ENCODE data around the gene ZNF562.

ZNF562 gene

DNA sequence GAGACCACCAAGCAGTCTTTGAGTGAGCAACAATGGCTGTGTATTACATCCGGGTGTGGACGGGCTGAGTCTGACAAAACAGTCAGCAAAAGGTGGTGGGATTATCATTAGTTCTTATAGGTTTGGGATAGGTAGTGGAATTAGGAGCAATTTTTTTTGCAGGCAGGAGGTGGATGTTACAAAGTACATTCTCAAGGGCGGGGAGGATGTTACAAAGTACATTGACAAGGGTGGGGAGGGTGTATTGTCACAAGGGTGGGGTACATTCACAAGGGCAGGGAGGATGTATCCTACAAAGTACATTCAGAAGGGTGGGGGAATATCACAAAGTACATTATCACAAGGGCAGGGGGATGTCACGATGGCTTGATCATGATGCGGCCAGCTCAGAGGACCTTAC is 38.9 kb downstream of the ZNF562 start:
- Histone ChIP-seq H3K9ac (ENCODE audit: low read length) (no peak overlapping the region), H3K36me3 (ENCODE audit: control insufficient read depth, insufficient read depth, low read length) (no peaks in the 10 kb centered on the region), H3K9me3 (ENCODE audit: control insufficient read depth, low read length) (no peaks in the 10 kb centered on the region), H3K4me3 (ENCODE audit: low read length) (no peak overlapping the region), H3K4me1 (ENCODE audit: control insufficient read depth, insufficient read depth, low read length) (no peaks in the 10 kb centered on the region), H3K27me3 (ENCODE audit: control insufficient read depth, insufficient read depth, low read length) (no peaks in the 10 kb centered on the region)

DNA sequence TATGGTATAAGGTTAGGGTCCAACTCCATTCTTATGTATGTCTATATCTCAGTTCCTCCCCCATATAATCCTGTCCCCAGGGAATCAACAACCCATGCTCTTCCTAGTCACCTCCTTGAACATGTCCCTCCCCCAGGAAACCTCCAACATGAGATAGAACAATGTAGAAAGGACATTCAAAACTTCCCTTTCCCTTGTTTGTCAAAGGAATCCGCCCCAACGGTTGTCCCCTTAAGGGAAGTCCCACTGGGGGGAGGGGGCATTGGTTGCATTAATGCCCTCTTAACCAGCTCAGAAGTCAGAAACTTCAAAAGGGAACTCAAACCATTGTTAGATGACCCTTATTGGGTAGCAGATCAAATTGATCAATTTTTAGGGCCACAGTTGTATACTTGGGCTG is 47.0 kb downstream of the ZNF562 start:
- H3K9ac ChIP-seq (ENCODE audit: low read length), result no peak overlapping the region
- H3K27me3 ChIP-seq (ENCODE audit: control insufficient read depth, insufficient read depth, low read length), result no peaks in the 10 kb centered on the region
- no peaks in the 10 kb centered on the region for H3K9me3 ChIP-seq (ENCODE audit: control insufficient read depth, low read length)
- H3K4me1 ChIP-seq (ENCODE audit: control insufficient read depth, insufficient read depth, low read length), result no peaks in the 10 kb centered on the region
- H3K4me3 ChIP-seq (ENCODE audit: low read length), result no peak overlapping the region
- H3K36me3 ChIP-seq (ENCODE audit: control insufficient read depth, insufficient read depth, low read length), result no peaks in the 10 kb centered on the region

DNA sequence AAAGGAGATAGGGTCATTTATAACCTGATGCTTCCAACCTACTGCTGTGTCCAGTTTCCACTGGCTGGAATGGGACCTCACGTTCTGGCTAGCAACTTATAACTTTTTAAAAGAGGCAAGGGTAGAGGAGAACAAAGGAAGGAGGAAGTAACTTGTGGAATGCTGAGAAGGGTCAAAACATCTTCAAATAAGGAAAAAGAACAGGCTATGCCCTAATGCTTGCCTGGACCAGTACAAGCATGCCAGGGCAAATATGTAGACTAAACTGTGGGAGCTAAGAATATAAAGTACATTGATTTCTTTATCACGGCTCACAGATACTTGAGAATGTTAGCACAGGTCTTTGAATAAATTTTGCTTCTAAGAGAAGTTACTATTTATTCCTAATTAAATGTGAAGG is 52.4 kb downstream of the ZNF562 start:
- Histone ChIP-seq H3K27me3 (ENCODE audit: control insufficient read depth, insufficient read depth, low read length) (no peaks in the 10 kb centered on the region), H3K9me3 (ENCODE audit: control insufficient read depth, low read length) (no peaks in the 10 kb centered on the region), H3K36me3 (ENCODE audit: control insufficient read depth, insufficient read depth, low read length) (peaks cover 8% of the 10 kb centered on the region), H3K4me3 (ENCODE audit: low read length) (no peak overlapping the region), H3K9ac (ENCODE audit: low read length) (no peak overlapping the region), H3K4me1 (ENCODE audit: control insufficient read depth, insufficient read depth, low read length) (peaks cover 15% of the 10 kb centered on the region)

DNA sequence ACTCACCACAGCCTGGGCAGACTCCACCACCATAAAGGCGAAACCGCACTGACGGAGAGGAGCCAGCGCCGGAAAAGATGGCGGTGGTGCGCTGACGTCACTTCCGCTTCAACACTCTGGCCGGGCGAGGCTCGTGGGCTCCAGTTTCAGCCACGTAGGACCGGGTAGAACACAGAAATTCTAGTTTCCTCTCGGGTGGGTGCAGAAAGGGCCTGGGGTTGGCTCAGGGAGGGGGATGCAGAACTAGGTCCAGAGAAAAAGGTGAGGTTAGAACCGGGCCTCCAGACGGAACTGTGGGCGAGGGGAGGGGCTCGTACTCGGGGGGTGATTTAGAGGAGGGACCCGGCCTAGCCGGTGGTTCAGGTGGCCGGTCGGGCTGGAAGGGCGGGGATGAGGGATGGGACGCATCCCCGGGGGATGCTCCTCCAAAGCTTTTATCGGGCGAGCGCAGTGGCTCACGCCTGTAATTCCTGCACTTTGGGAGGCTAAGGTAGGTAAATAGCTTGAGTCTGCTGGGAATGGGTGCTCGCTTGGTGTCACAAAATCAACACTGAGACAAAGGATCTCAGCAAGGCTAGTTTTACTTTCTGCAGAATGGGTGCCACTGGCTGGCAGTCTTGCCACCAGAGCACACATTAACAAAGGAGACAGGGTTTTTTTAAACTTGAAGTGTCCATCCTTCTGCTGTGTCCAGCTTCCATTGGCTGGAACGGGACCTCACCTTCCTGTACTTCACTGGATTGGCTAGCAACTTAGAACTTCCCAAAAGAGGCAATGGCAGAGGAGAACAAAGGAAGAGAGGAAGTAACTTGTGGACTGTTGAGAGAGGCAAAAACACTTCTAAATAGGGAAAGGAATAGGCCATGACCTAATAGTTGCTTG is 53.5 kb downstream of the ZNF562 start, which contains the start of gene ZNF561:
TSS of gene ZNF561 (minus strand) at position 77 of the 882 bp plus-strand sequence. CDS start 1,776 bp downstream, outside the sequence.
- H3K4me1 ChIP-seq (ENCODE audit: control insufficient read depth, insufficient read depth, low read length), result peaks cover 15% of the 10 kb centered on the region

DNA sequence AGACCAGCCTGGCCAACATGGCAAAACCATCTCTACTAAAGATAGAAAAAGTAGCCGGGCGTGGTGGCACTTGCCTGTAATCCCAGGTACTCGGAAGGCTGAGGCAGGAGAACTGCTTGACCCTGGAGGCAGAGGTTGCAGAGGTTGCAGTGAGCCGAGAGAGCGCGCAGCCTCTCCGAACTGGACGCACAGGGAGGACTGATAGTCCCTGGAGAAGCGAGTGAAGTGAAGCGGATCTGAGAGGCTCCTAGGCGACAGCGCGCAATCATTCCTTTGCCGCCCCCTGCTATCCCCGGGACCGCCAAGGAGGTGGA is 54.1 kb downstream of the ZNF562 start:
- no peaks in the 10 kb centered on the region for H3K9me3 ChIP-seq (ENCODE audit: control insufficient read depth, low read length)
- peak overlapping the region; percentile 98 for H3K4me3 ChIP-seq (ENCODE audit: low read length)
- no peaks in the 10 kb centered on the region for H3K27me3 ChIP-seq (ENCODE audit: control insufficient read depth, insufficient read depth, low read length)
- H3K9ac ChIP-seq (ENCODE audit: low read length), result peak overlapping the region; percentile 80
- peaks cover 15% of the 10 kb centered on the region for H3K4me1 ChIP-seq (ENCODE audit: control insufficient read depth, insufficient read depth, low read length)
- peaks cover 8% of the 10 kb centered on the region for H3K36me3 ChIP-seq (ENCODE audit: control insufficient read depth, insufficient read depth, low read length)

More for the DNA sequence above, 53.5 kb downstream of the ZNF562 start, which contains the start of gene ZNF561:
- Histone ChIP-seq H3K9me3 (ENCODE audit: control insufficient read depth, low read length) (no peaks in the 10 kb centered on the region), H3K9ac (ENCODE audit: low read length) (peak within 1 kb of the TSS; percentile 80), H3K27me3 (ENCODE audit: control insufficient read depth, insufficient read depth, low read length) (no peaks in the 10 kb centered on the region), H3K4me3 (ENCODE audit: low read length) (peak within 1 kb of the TSS; percentile 98), H3K36me3 (ENCODE audit: control insufficient read depth, insufficient read depth, low read length) (peaks cover 8% of the 10 kb centered on the region)

DNA sequence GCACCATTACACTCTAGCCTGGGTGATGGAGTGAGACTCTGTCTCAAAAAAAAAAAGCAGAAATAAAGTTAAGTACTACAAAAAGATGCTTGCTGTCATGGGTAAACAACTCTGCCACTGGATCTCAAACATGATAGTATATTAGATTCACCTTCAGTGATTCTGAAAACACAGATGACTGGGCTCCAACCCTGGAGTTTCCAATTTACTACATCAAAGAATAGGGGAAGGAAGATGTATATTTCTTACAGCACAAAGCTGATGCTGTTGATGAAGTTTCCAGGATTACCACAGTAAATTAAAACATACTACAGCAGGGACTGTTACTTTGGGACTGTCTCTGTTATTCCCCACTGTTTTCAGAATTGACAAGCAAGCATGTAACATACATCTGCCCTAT is 59.1 kb downstream of the ZNF562 start:
- Histone ChIP-seq H3K9me3 (ENCODE audit: control insufficient read depth, low read length) (peaks cover 8% of the 10 kb centered on the region), H3K27me3 (ENCODE audit: control insufficient read depth, insufficient read depth, low read length) (no peaks in the 10 kb centered on the region), H3K36me3 (ENCODE audit: control insufficient read depth, insufficient read depth, low read length) (peaks cover 29% of the 10 kb centered on the region)

DNA sequence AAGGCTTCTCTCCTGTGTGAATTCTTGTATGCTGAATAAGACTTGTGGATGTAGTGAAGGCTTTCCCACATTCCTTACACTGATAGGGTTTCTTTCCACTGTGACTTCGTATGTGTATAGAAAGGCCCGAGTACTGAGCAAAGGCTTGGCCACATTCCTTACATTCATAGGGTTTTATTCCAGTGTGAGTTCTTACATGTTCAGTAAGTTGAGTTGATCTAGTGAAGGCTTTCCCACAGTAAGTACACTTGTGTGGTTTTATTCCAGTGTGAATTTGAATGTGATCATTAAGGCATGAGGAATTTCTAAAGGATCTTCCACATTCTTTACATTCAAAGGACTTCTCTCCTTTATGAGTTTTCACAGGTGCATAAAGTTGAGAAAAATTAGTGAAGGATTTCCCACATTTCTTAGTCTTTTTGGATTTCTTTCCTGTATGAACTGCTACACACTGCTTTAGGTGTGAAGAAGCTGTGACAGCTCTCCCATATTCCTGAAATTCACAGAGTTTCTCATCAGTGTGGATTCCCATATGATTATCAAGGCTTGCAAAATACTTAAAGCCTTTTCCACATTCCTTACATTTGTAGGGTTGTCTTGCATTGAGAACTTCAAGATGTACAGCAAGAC is 64.3 kb downstream of the ZNF562 start:
- peaks cover 23% of the 10 kb centered on the region for H3K9me3 ChIP-seq (ENCODE audit: control insufficient read depth, low read length)
- H3K27me3 ChIP-seq (ENCODE audit: control insufficient read depth, insufficient read depth, low read length), result no peaks in the 10 kb centered on the region
- H3K4me3 ChIP-seq (ENCODE audit: low read length), result no peak overlapping the region
- H3K36me3 ChIP-seq (ENCODE audit: control insufficient read depth, insufficient read depth, low read length), result peaks cover 26% of the 10 kb centered on the region
- no peaks in the 10 kb centered on the region for H3K4me1 ChIP-seq (ENCODE audit: control insufficient read depth, insufficient read depth, low read length)
- H3K9ac ChIP-seq (ENCODE audit: low read length), result no peak overlapping the region

More for the DNA sequence above, 59.1 kb downstream of the ZNF562 start:
- Histone ChIP-seq H3K9ac (ENCODE audit: low read length) (no peak overlapping the region), H3K4me3 (ENCODE audit: low read length) (no peak overlapping the region), H3K4me1 (ENCODE audit: control insufficient read depth, insufficient read depth, low read length) (peaks cover 9% of the 10 kb centered on the region)

DNA sequence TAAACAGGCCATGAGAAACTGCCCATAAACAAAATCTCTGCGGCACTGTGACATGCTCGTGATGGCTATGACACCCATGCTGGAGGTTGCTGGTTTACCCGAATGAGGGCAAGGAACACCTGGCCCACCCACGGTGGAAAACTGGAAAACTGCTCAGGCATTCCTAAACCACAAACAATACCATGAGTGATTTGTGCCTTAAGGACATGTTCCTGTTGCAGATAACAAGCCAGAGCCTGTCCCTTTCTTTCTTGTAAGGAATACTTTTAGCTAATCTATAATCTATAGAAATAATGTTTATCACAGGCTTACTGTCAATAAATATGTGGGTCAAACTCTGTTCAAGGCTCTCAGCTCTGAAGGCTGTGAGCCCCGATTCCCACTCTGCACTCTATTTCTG is 66.0 kb downstream of the ZNF562 start:
- H3K9ac ChIP-seq (ENCODE audit: low read length), result no peak overlapping the region
- H3K36me3 ChIP-seq (ENCODE audit: control insufficient read depth, insufficient read depth, low read length), result peaks cover 26% of the 10 kb centered on the region

DNA sequence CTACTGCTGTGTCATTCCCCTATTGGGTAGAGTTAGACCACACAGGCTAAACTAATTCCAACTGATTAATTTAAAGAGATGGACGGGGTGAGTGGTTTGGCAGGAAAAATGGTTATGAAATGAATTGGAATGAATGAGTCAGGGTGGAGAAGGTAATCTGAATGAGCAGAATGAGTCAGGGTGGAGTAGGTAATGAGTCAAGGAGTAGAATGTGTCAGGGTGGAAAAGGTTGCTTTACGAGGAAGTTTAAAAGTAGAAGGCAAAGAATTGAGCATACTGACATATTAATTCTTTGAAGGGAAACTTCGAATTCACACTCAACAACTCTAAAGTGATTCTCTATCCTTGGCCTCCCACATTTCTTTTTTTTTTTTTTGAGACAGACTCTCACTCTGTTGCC is 77.9 kb downstream of the ZNF562 start:
- Histone ChIP-seq H3K9me3 (ENCODE audit: control insufficient read depth, low read length) (no peaks in the 10 kb centered on the region), H3K27me3 (ENCODE audit: control insufficient read depth, insufficient read depth, low read length) (no peaks in the 10 kb centered on the region), H3K9ac (ENCODE audit: low read length) (no peak overlapping the region), H3K4me1 (ENCODE audit: control insufficient read depth, insufficient read depth, low read length) (no peaks in the 10 kb centered on the region), H3K36me3 (ENCODE audit: control insufficient read depth, insufficient read depth, low read length) (no peaks in the 10 kb centered on the region), H3K4me3 (ENCODE audit: low read length) (no peak overlapping the region)

More for the DNA sequence above, 66.0 kb downstream of the ZNF562 start:
- Histone ChIP-seq H3K4me3 (ENCODE audit: low read length) (no peak overlapping the region), H3K27me3 (ENCODE audit: control insufficient read depth, insufficient read depth, low read length) (no peaks in the 10 kb centered on the region), H3K4me1 (ENCODE audit: control insufficient read depth, insufficient read depth, low read length) (no peaks in the 10 kb centered on the region), H3K9me3 (ENCODE audit: control insufficient read depth, low read length) (peaks cover 23% of the 10 kb centered on the region)
